Uterus (tissue), 2 donors: Measurements from ENCODE around the gene TNFRSF6B.

Experiments used
- POLR2A ChIP-seq, 2 donors: fragments of 450-650 bp; IDR thresholded peaks; one replicate each; pipeline ENCODE4 v1.6.1; 2016; ENCODE audit warnings: antibody characterized with exemption in 2 of 2, mild to moderate bottlenecking in 1 of 2, moderate library complexity in 1 of 2
- TF ChIP-seq, protein P1 (sequence below), 4 experiments: fragments of 200-600 bp in 2 of 4; fragments of 450-650 bp in 2 of 4; sonication (generic) in 2 of 4; IDR thresholded peaks; one replicate each; pipeline ENCODE4 v1.5.1; 2016 to 2019; ENCODE audit warnings: antibody characterized with exemption in 4 of 4, mild to moderate bottlenecking in 2 of 4, moderate library complexity in 1 of 4

DNA sequence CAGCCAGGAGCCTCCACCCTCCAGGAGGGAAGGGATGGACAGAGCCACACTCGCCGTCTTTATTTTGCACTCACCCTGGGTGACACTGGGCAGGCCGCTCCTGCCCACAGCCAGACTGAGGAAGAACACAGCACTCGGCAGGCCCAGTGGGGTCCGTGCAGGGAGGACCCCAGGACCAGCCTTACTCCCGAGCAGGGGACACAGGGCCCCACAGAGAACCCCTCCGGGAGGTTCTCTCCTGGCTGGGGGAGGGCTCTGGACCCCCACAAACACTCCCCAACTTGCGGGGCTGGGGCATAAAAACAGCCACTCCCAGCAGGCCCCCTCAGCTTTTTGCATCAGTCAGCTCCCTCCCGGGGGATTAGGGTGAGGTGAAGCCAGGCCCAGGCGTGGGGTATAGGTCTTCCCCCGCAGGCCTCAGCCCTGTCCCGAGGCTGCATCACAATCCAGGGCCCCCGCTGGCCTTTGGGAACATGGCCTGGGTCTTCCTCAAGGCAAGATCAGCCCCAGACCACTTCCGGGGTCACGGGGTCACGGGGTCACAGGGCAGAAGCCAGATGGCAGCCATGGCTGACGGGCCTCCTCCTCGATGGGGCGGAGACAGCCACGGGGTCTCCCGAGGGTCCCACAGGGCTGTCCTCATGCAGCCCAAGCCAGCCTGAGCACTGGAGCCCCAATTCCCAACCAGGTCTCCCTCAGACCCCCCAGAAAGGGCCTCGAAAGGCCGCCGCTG lies 3.2 kb downstream of the TNFRSF6B start:
- TF ChIP-seq, protein P1, sequence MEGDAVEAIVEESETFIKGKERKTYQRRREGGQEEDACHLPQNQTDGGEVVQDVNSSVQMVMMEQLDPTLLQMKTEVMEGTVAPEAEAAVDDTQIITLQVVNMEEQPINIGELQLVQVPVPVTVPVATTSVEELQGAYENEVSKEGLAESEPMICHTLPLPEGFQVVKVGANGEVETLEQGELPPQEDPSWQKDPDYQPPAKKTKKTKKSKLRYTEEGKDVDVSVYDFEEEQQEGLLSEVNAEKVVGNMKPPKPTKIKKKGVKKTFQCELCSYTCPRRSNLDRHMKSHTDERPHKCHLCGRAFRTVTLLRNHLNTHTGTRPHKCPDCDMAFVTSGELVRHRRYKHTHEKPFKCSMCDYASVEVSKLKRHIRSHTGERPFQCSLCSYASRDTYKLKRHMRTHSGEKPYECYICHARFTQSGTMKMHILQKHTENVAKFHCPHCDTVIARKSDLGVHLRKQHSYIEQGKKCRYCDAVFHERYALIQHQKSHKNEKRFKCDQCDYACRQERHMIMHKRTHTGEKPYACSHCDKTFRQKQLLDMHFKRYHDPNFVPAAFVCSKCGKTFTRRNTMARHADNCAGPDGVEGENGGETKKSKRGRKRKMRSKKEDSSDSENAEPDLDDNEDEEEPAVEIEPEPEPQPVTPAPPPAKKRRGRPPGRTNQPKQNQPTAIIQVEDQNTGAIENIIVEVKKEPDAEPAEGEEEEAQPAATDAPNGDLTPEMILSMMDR (IDR thresholded peaks at IDR 0.05) = no peak
- no peak for TF ChIP-seq POLR2A (IDR thresholded peaks at IDR 0.05)
